Measurements from ENCODE around the gene TUFM.
"Not testable (repeated sequence)": the region's sequence is repeated elsewhere in the genome, so short reads cannot be mapped to it uniquely, and the experiment has no call there.

Gene TUFM

DNA sequence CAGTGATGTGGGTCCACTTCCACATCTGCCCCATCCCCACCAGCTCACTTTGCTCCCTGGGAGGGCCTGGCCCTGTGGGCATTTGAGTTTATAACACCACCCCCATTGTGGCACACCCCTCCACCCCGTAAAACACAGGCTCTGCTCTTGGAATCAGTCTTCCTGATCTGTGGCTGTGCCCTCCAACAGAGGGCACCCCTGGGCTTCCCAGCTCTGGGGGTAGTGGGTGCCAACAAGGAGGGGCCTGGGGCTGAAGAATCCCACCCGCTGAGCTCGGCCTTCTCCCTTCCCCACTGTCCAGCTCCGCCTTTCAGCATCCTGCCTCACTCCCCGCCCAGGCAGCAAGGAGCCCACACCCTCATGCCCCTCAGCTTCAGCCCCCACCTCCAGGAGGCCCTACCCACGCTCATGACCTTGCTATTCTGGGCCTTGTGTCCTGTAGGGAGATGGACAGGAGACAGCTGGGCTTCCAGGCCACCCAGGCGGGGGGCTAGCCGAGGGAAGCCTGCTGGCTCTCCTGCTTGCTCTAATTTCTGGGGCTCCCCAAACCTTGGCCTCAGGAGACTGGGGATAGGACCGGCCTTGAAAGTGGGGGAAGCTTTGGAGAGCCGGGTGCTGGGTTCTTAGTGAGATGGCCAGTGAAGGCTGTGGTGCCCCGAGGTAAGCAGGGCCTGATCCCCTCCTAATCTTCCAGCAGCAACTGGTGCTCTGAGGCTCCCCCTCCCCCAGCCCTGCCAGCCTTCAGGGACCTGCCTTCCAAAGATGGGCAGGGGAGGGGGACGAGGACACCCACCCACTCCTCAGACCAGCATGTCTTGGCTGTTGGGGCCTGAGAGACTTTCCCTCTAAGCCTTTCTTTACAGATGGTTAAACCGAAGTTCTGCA is 29.2 kb upstream of the TUFM start:
- no peak for DNase-seq (ENCODE audit: low read depth)

- DNase-seq (ENCODE audit: low read depth), result no peak
Observed at GRCh38 chr16:28874406-28874805, 28.3 kb upstream of the TUFM start.

DNA sequence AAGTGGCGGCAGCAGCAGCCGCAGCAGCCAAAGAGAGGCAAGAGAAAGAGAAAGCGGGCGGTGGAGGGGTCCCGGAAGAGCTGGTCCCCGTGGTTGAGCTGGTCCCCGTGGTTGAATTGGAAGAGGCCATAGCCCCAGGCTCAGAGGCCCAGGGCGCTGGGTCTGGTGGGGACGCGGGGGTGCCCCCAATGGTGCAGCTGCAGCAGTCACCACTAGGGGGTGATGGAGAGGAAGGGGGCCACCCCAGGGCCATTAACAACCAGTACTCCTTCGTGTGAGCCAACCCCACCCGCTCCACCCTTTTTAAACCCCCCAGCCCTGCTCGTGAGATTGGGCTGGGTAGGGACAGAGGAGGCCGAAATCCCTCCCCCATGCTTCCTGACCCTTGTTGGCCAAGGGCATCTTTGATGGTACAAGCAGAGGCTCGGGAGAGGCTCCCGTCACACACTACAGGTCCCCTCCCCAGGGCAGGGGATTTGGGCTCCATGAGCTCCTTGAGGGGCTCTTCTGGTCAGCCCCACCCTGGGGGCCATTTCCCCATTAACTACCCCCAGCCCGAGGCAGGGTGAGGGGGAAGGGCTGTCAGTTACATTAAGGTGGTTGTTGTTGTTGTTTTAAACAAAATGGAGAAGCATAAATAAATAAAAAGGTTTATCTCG is 27.5 kb upstream of the TUFM start:
- peak; percentile 34 for DNase-seq (ENCODE audit: low read depth)

- DNase-seq (ENCODE audit: low read depth), result no peak
Observed at GRCh38 chr16:28872952-28873351, 26.8 kb upstream of the TUFM start.

- DNase-seq (ENCODE audit: low read depth), result no peak
Observed at GRCh38 chr16:28869201-28869600, 23.1 kb upstream of the TUFM start.

GRCh38 chr16:28867646-28868045 is 21.5 kb upstream of the TUFM start:
- not testable (repeated sequence) for DNase-seq (ENCODE audit: low read depth)

DNA sequence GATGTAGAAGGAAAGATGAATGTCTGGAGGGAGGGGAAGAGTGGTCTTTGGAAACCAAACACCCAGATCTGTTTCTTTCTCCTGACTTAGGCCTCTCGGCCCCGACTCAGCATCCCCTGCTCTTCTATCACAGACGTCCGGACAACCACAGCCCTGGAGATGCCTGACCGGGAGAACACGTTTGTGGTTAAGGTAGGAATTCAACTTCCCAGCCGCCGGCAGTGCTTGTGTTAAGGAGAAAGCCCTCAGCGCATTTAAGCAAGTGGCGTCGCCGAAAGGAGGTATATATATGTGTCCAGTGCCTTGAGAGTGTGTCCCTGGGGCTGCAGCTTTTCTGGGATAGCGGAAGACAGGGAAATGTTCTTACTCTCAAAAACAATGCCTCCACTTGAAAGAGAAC is 21.1 kb upstream of the TUFM start:
- no peak for DNase-seq (ENCODE audit: low read depth)

DNA sequence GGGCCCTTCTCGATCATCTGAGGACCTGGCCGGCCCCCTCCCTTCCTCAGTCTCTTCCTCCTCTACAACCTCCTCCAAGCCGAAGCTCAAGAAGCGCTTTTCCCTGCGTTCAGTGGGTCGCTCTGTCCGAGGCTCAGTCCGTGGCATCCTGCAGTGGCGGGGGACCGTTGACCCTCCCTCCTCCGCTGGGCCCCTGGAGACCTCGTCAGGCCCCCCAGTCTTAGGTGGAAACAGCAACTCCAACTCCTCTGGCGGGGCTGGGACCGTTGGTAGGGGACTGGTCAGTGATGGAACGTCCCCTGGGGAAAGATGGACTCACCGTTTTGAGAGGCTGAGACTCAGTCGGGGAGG is 20.3 kb upstream of the TUFM start:
- no peak for DNase-seq (ENCODE audit: low read depth)

DNA sequence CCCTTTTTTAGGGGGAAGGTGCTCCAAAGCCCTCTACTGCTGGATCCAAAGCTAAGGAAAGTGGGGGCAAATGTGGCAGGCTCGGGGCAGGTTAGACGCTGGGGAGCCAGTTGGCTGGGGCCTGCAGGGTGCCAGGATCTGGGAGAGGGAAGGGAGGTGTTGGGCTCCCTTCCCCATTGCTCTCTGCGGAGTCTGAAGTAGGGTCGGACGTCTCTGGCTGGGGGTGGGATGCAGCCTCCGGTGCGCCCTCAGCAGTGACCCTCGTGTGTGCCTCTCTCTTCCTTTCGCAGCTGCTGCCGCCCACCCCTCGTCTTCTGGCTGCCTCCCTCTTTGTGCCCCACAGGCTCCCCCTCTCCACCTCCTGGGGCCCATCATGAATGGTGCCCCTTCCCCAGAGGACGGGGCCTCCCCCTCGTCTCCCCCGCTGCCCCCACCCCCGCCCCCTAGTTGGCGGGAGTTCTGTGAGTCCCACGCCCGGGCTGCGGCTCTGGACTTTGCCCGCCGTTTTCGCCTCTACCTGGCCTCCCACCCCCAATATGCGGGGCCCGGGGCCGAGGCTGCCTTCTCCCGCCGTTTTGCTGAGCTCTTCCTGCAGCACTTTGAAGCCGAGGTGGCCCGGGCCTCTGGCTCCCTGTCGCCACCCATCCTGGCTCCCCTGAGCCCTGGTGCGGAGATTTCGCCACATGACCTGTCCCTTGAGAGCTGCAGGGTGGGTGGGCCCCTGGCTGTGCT is 19.7 kb upstream of the TUFM start:
- no peak for DNase-seq (ENCODE audit: low read depth)

DNA sequence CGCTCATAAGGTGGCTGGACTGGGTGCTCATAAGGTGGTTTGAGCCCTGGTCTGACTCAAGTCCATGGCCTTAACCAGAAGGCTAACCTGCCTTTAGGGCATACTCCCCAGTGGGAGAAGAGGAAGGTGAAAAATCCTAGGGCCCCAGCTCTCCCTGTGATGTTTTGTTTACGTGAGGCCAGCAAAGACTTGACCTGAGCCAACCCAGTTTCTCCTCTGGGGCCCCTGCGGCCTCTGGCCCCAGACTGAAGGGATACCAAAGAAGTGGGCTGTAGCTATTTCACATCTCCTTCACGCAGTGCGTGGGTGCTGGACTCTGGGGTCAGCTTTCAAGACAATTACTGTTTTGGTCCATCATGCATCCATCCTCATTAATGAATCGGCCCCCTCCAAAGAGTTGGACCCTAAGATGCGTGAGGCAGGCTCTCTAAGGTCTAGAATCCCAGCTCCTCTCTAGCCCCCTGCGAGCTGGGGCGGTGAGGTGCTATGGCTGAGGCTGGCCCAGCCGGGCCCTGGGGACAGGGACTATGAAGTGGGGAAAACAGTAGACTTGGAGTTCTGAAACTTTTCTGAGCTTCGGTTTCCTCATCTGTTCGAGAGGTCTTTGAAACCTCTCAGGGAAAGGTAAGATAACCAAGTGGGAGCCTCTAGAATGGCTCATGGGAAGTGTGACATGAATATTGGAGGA is 19.0 kb upstream of the TUFM start:
- no peak for DNase-seq (ENCODE audit: low read depth)

- no peak for DNase-seq (ENCODE audit: low read depth)
Observed at GRCh38 chr16:28863929-28864793, 18.0 kb upstream of the TUFM start.

DNA sequence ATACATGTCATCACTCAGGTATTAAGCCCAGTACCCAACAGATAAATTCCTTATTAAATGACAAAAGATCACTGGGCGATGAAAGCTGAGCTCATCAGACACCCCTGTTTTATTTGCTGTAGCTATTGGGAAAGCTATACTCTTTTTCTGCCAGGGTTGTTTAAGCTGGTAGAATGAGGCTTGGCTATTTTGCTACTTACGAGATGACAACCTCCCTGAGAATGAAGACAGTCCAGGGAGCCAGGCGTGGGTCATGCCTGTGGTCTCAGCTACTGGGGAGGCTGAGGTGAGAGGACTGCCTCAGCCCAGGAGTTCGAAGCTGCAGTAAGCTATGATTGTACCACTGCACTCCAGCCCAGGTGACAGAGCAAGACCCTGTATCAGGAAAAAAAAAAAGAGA is 13.2 kb upstream of the TUFM start:
- no peak for DNase-seq (ENCODE audit: low read depth)

- DNase-seq (ENCODE audit: low read depth), result no peak
Observed at GRCh38 chr16:28858421-28858820, 12.3 kb upstream of the TUFM start.

- no peak for DNase-seq (ENCODE audit: low read depth)
Observed at GRCh38 chr16:28846933-28847273, 755 bp upstream of the TUFM start.

GRCh38 chr16:28845761-28846079 is 428 bp downstream of the TUFM start:
- no peak for DNase-seq (ENCODE audit: low read depth)

DNA sequence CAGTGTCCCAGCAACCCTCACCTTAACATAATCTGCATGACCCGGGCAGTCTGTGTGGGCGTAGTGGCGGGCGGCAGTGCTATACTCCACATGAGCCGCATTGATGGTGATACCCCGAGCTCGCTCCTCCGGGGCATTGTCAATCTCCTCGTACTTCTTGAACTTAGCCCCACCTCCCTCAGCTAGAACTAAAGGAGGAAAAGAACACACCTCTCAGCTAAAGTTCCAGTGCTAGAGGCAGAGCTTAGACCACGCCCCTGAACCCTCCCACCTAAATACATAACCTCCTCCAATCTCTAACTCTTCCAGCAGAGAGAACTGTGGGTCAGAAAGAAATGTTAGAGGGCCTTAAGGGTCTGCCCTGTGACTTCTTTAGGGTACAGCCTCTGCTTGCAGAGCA is 855 bp downstream of the TUFM start:
- no peak for DNase-seq (ENCODE audit: low read depth)

DNA sequence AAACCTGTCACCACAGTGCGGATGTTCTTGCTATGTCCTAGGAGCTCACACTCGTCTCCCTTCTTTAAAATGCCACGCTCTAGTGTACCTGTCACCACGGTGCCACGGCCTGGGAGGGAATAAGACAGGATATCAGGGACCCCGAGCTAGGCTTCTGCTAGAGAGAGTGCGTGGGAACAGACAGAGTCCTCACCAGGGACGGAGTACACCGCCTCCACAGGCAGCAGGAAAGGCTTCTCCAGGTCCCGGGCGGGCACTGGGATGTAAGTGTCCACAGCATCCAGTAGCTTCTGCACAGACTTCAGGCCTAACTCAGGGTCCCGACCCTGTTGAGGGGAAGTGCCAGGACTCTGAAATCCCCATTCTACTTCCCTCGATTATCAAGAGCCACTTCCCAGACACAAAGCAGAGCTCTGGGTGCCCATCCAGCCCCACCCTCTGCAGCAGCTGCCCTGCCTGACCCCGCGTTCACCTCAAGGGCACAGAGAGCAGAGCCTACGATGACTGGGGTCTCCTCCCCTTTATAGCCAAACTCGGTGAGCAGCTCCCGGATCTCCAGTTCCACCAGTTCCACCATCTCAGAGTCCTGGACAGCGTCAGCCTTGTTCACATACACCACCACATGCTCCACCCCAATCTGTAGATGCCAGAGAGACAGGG is 1.8 kb downstream of the TUFM start:
- no peak for DNase-seq (ENCODE audit: low read depth)

DNA sequence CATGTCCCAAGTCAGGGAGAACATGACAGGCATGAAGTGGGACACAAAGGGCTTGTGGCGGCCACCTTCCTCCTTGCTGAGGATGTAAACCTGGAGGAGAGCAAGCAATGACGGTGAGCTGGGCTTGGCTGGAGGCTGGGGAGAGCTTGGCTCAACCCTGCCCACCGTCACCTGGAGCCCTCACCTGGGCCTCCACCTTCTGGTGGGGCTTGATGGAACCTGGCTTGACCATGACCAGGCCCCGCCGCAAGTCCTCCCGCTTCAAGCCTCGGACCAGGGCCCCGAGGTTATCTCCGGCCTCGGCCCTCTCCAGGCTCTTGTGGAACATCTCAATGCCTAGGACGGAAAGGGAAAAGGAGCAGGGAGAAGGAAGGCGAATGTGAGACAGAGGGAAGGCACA is 2.4 kb downstream of the TUFM start:
- DNase-seq (ENCODE audit: low read depth), result no peak

DNA sequence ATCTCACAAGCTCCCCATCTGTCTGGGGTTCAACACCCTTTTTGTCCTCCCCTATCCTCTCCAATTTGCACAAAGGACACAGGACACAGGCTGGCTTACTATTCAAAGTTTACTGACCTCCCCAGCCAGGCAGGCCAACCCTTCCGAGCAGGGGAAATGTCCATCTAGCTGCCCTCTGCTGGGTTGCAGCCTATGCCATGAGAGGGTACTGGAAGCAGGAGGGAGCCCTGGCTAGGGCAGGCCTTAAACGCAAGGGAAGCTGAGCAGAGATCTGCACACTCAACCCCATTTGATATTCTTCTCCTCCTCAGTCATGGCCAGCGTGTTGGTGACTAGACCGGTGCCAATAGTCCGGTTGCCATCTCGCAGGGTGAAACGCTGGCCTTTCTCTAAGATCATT is 3.5 kb downstream of the TUFM start:
- no peak for DNase-seq (ENCODE audit: low read depth)

GRCh38 chr16:28839899-28840298 is 6.2 kb downstream of the TUFM start:
- DNase-seq (ENCODE audit: low read depth), result no peak

GRCh38 chr16:28839004-28839639 is 7.0 kb downstream of the TUFM start:
- no peak for DNase-seq (ENCODE audit: low read depth)
